Type B pancreatic cell (in vitro differentiated cells): ENCODE measurements around the gene PTPN14. TPM values are rescaled to one million over a fixed set of nuclear protein-coding genes. Genes with fewer than 3 reads are reported as not detected.
"Not testable (repeated sequence)": the region's sequence is repeated elsewhere in the genome, so short reads cannot be mapped to it uniquely, and the experiment has no call there.

Source experiments
- DNase-seq: peaks from one replicate; pipeline ENCODE4 v3.0.0; 2021; ENCODE audit warnings: mixed read lengths; ENCODE audit not compliant: unreplicated experiment; ENCODE audit errors: extremely low spot score
- H3K27ac Mint-ChIP-seq: 2 replicates; pipeline ENCODE4 v1.8.0; 2021; ENCODE audit warnings: mild to moderate bottlenecking, mixed read lengths
- H3K27me3 Mint-ChIP-seq: 2 replicates; pipeline ENCODE4 v1.8.0; 2021; ENCODE audit warnings: mixed read lengths
- H3K36me3 Mint-ChIP-seq: 2 replicates; pipeline ENCODE4 v1.8.0; 2021; ENCODE audit warnings: mixed read lengths
- H3K4me1 Mint-ChIP-seq: one replicate; pipeline ENCODE4 v1.8.0; 2021; ENCODE audit warnings: mixed read lengths; ENCODE audit not compliant: unreplicated experiment
- H3K4me3 Mint-ChIP-seq: 2 replicates; pipeline ENCODE4 v1.8.0; 2021; ENCODE audit warnings: mild to moderate bottlenecking, mixed read lengths
- H3K9me3 Mint-ChIP-seq: 2 replicates; pipeline ENCODE4 v1.8.0; 2021; ENCODE audit warnings: mixed read lengths
- CTCF ChIP-seq: fragments of 200-600 bp; sonication (generic); conservative IDR thresholded peaks from 2 replicates; pipeline ENCODE4 v1.5.0; 2021; ENCODE audit warnings: antibody characterized with exemption, mild to moderate bottlenecking
- total RNA-seq: library from RNA; stranded (reverse); gene quantifications from 2 replicates; pipeline ENCODE4 v1.2.1, GENCODE V29; 2021; ENCODE audit warnings: low replicate concordance

Gene PTPN14
- total RNA-seq, 1 donor from 2014 or later, result 29.2 TPM

- no peak for TF ChIP-seq CTCF
- Mint-ChIP-seq H3K9me3 (no peaks in the 10 kb centered on the region), H3K4me1 (peaks cover 30% of the 10 kb centered on the region), H3K27me3 (no peaks in the 10 kb centered on the region), H3K27ac (no peak overlapping the region), H3K4me3 (peak overlapping the region; percentile 3), H3K36me3 (peaks cover 4% of the 10 kb centered on the region)
- no peak for DNase-seq
Observed at GRCh38 chr1:214523124-214523824, 28.1 kb downstream of the PTPN14 start.

GRCh38 chr1:214521458-214521857 lies 29.9 kb downstream of the PTPN14 start:
- H3K27me3 Mint-ChIP-seq, H3K9me3 Mint-ChIP-seq, H3K36me3 Mint-ChIP-seq, H3K27ac Mint-ChIP-seq, H3K4me3 Mint-ChIP-seq, DNase-seq: not testable (repeated sequence)
- H3K4me1 Mint-ChIP-seq, result peaks cover 35% of the 10 kb centered on the region

- no peaks in the 10 kb centered on the region for H3K27me3 Mint-ChIP-seq
- H3K27ac Mint-ChIP-seq, result no peak overlapping the region
- peaks cover 4% of the 10 kb centered on the region for H3K36me3 Mint-ChIP-seq
- DNase-seq, result no peak
- no peaks in the 10 kb centered on the region for H3K9me3 Mint-ChIP-seq
- H3K4me3 Mint-ChIP-seq, result no peak overlapping the region
- peaks cover 41% of the 10 kb centered on the region for H3K4me1 Mint-ChIP-seq
- TF ChIP-seq CTCF, result no peak
Observed at GRCh38 chr1:214520544-214521165, 30.7 kb downstream of the PTPN14 start.

GRCh38 chr1:214518361-214518760 lies 33.0 kb downstream of the PTPN14 start:
- H3K4me3 Mint-ChIP-seq, result no peak overlapping the region
- no peak for TF ChIP-seq CTCF

GRCh38 chr1:214516434-214517326 lies 34.7 kb downstream of the PTPN14 start:
- peaks cover 44% of the 10 kb centered on the region for H3K4me1 Mint-ChIP-seq
- DNase-seq, result no peak
- peak overlapping the region; percentile 57 for H3K4me3 Mint-ChIP-seq
- no peak for TF ChIP-seq CTCF
- no peaks in the 10 kb centered on the region for H3K27me3 Mint-ChIP-seq
- H3K9me3 Mint-ChIP-seq, result peaks cover 5% of the 10 kb centered on the region
- peak overlapping the region; percentile 81 for H3K27ac Mint-ChIP-seq
- H3K36me3 Mint-ChIP-seq, result no peaks in the 10 kb centered on the region

More at GRCh38 chr1:214518361-214518760, 33.0 kb downstream of the PTPN14 start:
- Mint-ChIP-seq H3K27ac (peak overlapping the region; percentile 32), H3K9me3 (no peaks in the 10 kb centered on the region), H3K4me1 (peaks cover 47% of the 10 kb centered on the region), H3K36me3 (peaks cover 4% of the 10 kb centered on the region), H3K27me3 (no peaks in the 10 kb centered on the region)
- no peak for DNase-seq
